Activated CD8-positive, alpha-beta memory T cell treated with anti-CD3 and anti-CD28 coated beads, Interleukin-2, amount 50 U/mL, for 1 hour (primary cell): ENCODE measurements around the gene SHC4.

ENCODE experiments used
- DNase-seq: peaks from one replicate; pipeline ENCODE4 v3.0.0-alpha.2; 2020; ENCODE audit errors: extremely low read depth

The SHC4 gene

GRCh38 chr15:48850648-48851047 is 113.1 kb downstream of the SHC4 start:
- no peak for DNase-seq

GRCh38 chr15:48845123-48845522 is 118.6 kb downstream of the SHC4 start:
- no peak for DNase-seq

GRCh38 chr15:48842501-48842900 is 121.2 kb downstream of the SHC4 start:
- DNase-seq = no peak

- DNase-seq = no peak
Observed at GRCh38 chr15:48834756-48835155, 129.0 kb downstream of the SHC4 start.

- no peak for DNase-seq
Observed at GRCh38 chr15:48833526-48834239, 130.0 kb downstream of the SHC4 start.

- DNase-seq = no peak
Observed at GRCh38 chr15:48832648-48833047, 131.1 kb downstream of the SHC4 start.

GRCh38 chr15:48828906-48829305 is 134.8 kb downstream of the SHC4 start:
- DNase-seq = no peak

- no peak for DNase-seq
Observed at GRCh38 chr15:48828471-48828870, 135.2 kb downstream of the SHC4 start.

GRCh38 chr15:48825075-48825474 is 138.6 kb downstream of the SHC4 start:
- DNase-seq = no peak

GRCh38 chr15:48823706-48824105 is 140.0 kb downstream of the SHC4 start:
- no peak for DNase-seq

GRCh38 chr15:48823237-48823636 is 140.5 kb downstream of the SHC4 start:
- DNase-seq = no peak

- no peak for DNase-seq
Observed at GRCh38 chr15:48814286-48814685, 149.4 kb downstream of the SHC4 start.

- no peak for DNase-seq
Observed at GRCh38 chr15:48811325-48811958, 152.3 kb downstream of the SHC4 start.

GRCh38 chr15:48810414-48811324 is 153.1 kb downstream of the SHC4 start, which contains the start of gene CEP152:
Gene CEP152 (minus strand): TSS chr15:48811069. CDS start chr15:48805649, 5,420 bp downstream.
- DNase-seq = peak; percentile 95

GRCh38 chr15:48806151-48806550 is 157.6 kb downstream of the SHC4 start:
- DNase-seq = no peak

- no peak for DNase-seq
Observed at GRCh38 chr15:48805591-48805990, 158.1 kb downstream of the SHC4 start.

- no peak for DNase-seq
Observed at GRCh38 chr15:48803877-48804276, 159.8 kb downstream of the SHC4 start.

- no peak for DNase-seq
Observed at GRCh38 chr15:48802867-48803266, 160.9 kb downstream of the SHC4 start.

GRCh38 chr15:48802257-48802656 is 161.5 kb downstream of the SHC4 start:
- no peak for DNase-seq

GRCh38 chr15:48800811-48801455 is 162.8 kb downstream of the SHC4 start:
- DNase-seq = no peak

GRCh38 chr15:48800245-48800644 is 163.5 kb downstream of the SHC4 start:
- no peak for DNase-seq

GRCh38 chr15:48798319-48798718 is 165.4 kb downstream of the SHC4 start:
- no peak for DNase-seq
